Neural cell (in vitro differentiated cells): ENCODE data around the gene LAYN. TPM values are rescaled to one million over a fixed set of nuclear protein-coding genes. Genes with fewer than 3 reads are reported as not detected.

Experiments used
- H2AFZ ChIP-seq: fragments of 200-600, 300-800 bp; sonication (generic), shearing (Covaris generic); 2 replicates; pipeline ENCODE4 v1.6.0; 2014; ENCODE audit warnings: low read depth, mild to moderate bottlenecking, antibody characterized with exemption, low read length, moderate library complexity
- H3F3A ChIP-seq: fragments of 200-600 bp; shearing (Covaris generic); 2 replicates; pipeline ENCODE4 v1.6.1; 2016; ENCODE audit warnings: mild to moderate bottlenecking, moderate library complexity, mixed read lengths, antibody characterized with exemption, low read length; ENCODE audit not compliant: insufficient read depth, poor library complexity, severe bottlenecking
- H3K27ac ChIP-seq: fragments of 200-600, 300-800 bp; sonication (generic), shearing (Covaris generic); 2 replicates; pipeline ENCODE4 v1.5.1; 2014; ENCODE audit warnings: mild to moderate bottlenecking, low read length, moderate library complexity
- H3K27me3 ChIP-seq: fragments of 300-800, 200-600 bp; sonication (generic), shearing (Covaris generic); 2 replicates; pipeline ENCODE4 v1.6.0; 2014; ENCODE audit warnings: mild to moderate bottlenecking, low read depth, low read length, moderate library complexity; ENCODE audit not compliant: insufficient read depth
- H3K36me3 ChIP-seq: fragments of 300-800, 200-600 bp; sonication (generic), shearing (Covaris generic); 2 replicates; pipeline ENCODE4 v1.5.1; 2014; ENCODE audit warnings: mild to moderate bottlenecking, antibody characterized with exemption, low read length, moderate library complexity; ENCODE audit not compliant: insufficient read depth
- H3K4me2 ChIP-seq: fragments of 300-800, 200-600 bp; sonication (generic), shearing (Covaris generic); 2 replicates; pipeline ENCODE4 v1.6.0; 2014; ENCODE audit warnings: mild to moderate bottlenecking, low read length
- H3K4me3 ChIP-seq: fragments of 300-800, 200-600 bp; sonication (generic), shearing (Covaris generic); 2 replicates; pipeline ENCODE4 v1.5.1; 2014; ENCODE audit warnings: mild to moderate bottlenecking, low read length, moderate library complexity
- H3K79me2 ChIP-seq: fragments of 200-600 bp; shearing (Covaris generic); replicated peaks from 2 replicates; pipeline ENCODE4 v1.6.0; 2014; ENCODE audit warnings: mild to moderate bottlenecking, low read length, moderate library complexity; ENCODE audit not compliant: insufficient read depth
- H3K9ac ChIP-seq: fragments of 300-800, 200-600 bp; sonication (generic), shearing (Covaris generic); 2 replicates; pipeline ENCODE4 v1.6.1; 2016; ENCODE audit warnings: mild to moderate bottlenecking, low read length, mixed read lengths
- H3K9me2 ChIP-seq: fragments of 200-600 bp; shearing (Covaris generic); 2 replicates; pipeline ENCODE4 v1.6.1; 2016; ENCODE audit warnings: mild to moderate bottlenecking, low read length, mixed read lengths; ENCODE audit not compliant: insufficient read depth
- H3K9me3 ChIP-seq: fragments of 200-600, 300-800 bp; sonication (generic), shearing (Covaris generic); 2 replicates; pipeline ENCODE4 v1.6.1; 2016; ENCODE audit warnings: mild to moderate bottlenecking, mixed run types, low read length, moderate library complexity, mixed read lengths
- H4K20me1 ChIP-seq: fragments of 200-600 bp; shearing (Covaris generic); 2 replicates; pipeline ENCODE4 v1.6.1; 2016; ENCODE audit warnings: mild to moderate bottlenecking, mixed run types; ENCODE audit not compliant: insufficient read depth
- CTCF ChIP-seq: fragments of 450-650 bp; IDR thresholded peaks from 2 replicates; pipeline ENCODE4 v1.5.1; 2014; ENCODE audit warnings: antibody characterized with exemption, mild to moderate bottlenecking, moderate library complexity; ENCODE audit not compliant: poor library complexity, severe bottlenecking
- EP300 ChIP-seq: fragments of 450-650 bp; conservative IDR thresholded peaks from 2 replicates; pipeline ENCODE4 v1.6.1; 2014; ENCODE audit warnings: antibody characterized with exemption, mild to moderate bottlenecking, moderate library complexity; ENCODE audit not compliant: poor library complexity, severe bottlenecking
- EZH2 ChIP-seq: fragments of 200-600, 300-800 bp; shearing (Covaris generic), sonication (generic); IDR thresholded peaks from 2 replicates; pipeline ENCODE4 v1.6.1; 2014; ENCODE audit warnings: antibody characterized with exemption, low read length, borderline replicate concordance, mild to moderate bottlenecking; ENCODE audit not compliant: insufficient read depth, poor library complexity, severe bottlenecking
- MXI1 ChIP-seq: fragments of 450-650 bp; conservative IDR thresholded peaks from 2 replicates; pipeline ENCODE4 v1.6.1; 2014; ENCODE audit warnings: antibody characterized with exemption, mild to moderate bottlenecking; ENCODE audit not compliant: poor library complexity, severe bottlenecking
- POLR2AphosphoS5 ChIP-seq: IDR thresholded peaks from 2 replicates; pipeline ENCODE4 v1.6.1; 2012
- RAD21 ChIP-seq: fragments of 450-650 bp; conservative IDR thresholded peaks from 2 replicates; pipeline ENCODE4 v1.6.1; 2014; ENCODE audit warnings: antibody characterized with exemption, mild to moderate bottlenecking, moderate library complexity
- SMC3 ChIP-seq: fragments of 450-650 bp; conservative IDR thresholded peaks from 2 replicates; pipeline ENCODE4 v1.6.1; 2014; ENCODE audit warnings: antibody characterized with exemption, mild to moderate bottlenecking, moderate library complexity; ENCODE audit not compliant: poor library complexity
- TAF1 ChIP-seq: IDR thresholded peaks from 2 replicates; pipeline ENCODE4 v1.6.1; 2012; ENCODE audit warnings: low read depth
- polyA plus RNA-seq: library from polyadenylated mRNA; depleted of rRNA; stranded (reverse); fragments of >200 nt; gene quantifications from 2 replicates; pipeline ENCODE4 v1.2.3, GENCODE V29; 2014
- TF ChIP-seq, protein P1 (sequence below): IDR thresholded peaks from 2 replicates; pipeline ENCODE4 v1.6.1; 2012; ENCODE audit warnings: borderline replicate concordance

Gene LAYN
- polyA plus RNA-seq, 1 donor from 2014 or later, result not detected

- no peak overlapping the region for H3K9ac ChIP-seq
- H3F3A ChIP-seq, result no peaks in the 10 kb centered on the region
- no peak for TF ChIP-seq EP300
- TF ChIP-seq SMC3, result no peak
- no peak for TF ChIP-seq CTCF
- TF ChIP-seq, protein P1, sequence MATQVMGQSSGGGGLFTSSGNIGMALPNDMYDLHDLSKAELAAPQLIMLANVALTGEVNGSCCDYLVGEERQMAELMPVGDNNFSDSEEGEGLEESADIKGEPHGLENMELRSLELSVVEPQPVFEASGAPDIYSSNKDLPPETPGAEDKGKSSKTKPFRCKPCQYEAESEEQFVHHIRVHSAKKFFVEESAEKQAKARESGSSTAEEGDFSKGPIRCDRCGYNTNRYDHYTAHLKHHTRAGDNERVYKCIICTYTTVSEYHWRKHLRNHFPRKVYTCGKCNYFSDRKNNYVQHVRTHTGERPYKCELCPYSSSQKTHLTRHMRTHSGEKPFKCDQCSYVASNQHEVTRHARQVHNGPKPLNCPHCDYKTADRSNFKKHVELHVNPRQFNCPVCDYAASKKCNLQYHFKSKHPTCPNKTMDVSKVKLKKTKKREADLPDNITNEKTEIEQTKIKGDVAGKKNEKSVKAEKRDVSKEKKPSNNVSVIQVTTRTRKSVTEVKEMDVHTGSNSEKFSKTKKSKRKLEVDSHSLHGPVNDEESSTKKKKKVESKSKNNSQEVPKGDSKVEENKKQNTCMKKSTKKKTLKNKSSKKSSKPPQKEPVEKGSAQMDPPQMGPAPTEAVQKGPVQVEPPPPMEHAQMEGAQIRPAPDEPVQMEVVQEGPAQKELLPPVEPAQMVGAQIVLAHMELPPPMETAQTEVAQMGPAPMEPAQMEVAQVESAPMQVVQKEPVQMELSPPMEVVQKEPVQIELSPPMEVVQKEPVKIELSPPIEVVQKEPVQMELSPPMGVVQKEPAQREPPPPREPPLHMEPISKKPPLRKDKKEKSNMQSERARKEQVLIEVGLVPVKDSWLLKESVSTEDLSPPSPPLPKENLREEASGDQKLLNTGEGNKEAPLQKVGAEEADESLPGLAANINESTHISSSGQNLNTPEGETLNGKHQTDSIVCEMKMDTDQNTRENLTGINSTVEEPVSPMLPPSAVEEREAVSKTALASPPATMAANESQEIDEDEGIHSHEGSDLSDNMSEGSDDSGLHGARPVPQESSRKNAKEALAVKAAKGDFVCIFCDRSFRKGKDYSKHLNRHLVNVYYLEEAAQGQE, result no peak
- TF ChIP-seq EZH2, result no peak
- no peak for TF ChIP-seq MXI1
- no peak for TF ChIP-seq POLR2AphosphoS5
- TF ChIP-seq RAD21, result no peak
- no peak for TF ChIP-seq TAF1
- H3K4me2 ChIP-seq, result no peak overlapping the region
- H3K27me3 ChIP-seq, result no peaks in the 10 kb centered on the region
- H4K20me1 ChIP-seq, result no peaks in the 10 kb centered on the region
- H3K79me2 ChIP-seq, result no peaks in the 10 kb centered on the region
- H3K36me3 ChIP-seq, result no peaks in the 10 kb centered on the region
- H3K4me3 ChIP-seq, result no peak overlapping the region
- no peak overlapping the region for H2AFZ ChIP-seq
- H3K9me2 ChIP-seq, result no peaks in the 10 kb centered on the region
- no peaks in the 10 kb centered on the region for H3K9me3 ChIP-seq
- H3K27ac ChIP-seq, result no peak overlapping the region
Observed at GRCh38 chr11:111550258-111550657, 9.7 kb downstream of the LAYN start.

DNA sequence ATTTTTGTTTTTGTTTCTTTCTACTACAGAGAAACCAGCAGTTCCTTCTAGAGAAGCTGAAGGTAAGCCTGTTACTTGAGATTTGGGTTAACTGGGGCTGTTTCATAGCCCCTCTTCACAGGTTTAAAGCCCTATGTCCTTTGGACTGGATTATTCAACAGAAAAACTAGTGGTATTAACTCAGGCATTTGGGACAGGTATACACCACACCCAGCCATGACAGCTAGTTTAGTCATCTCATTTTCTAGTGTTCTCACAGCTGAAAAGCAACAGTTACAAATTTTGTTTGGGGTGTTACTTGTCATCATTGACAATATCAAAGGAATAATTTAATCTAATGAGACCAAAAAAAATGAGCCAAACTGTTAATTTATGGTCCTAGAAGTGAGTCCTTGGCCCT lies 14.0 kb downstream of the LAYN start:
- Histone ChIP-seq H3K36me3 (no peaks in the 10 kb centered on the region), H3K9me2 (no peaks in the 10 kb centered on the region), H3K9ac (no peak overlapping the region), H3K9me3 (no peaks in the 10 kb centered on the region), H3K79me2 (no peaks in the 10 kb centered on the region), H3K4me2 (no peak overlapping the region), H3K27ac (no peak overlapping the region), H3F3A (no peaks in the 10 kb centered on the region), H2AFZ (no peak overlapping the region), H3K4me3 (no peak overlapping the region), H3K27me3 (no peaks in the 10 kb centered on the region), H4K20me1 (no peaks in the 10 kb centered on the region)
- no peak for TF ChIP-seq MXI1
- TF ChIP-seq POLR2AphosphoS5, result no peak
- no peak for TF ChIP-seq EP300
- TF ChIP-seq CTCF, result no peak
- TF ChIP-seq SMC3, result no peak
- TF ChIP-seq, protein P1, result no peak
- no peak for TF ChIP-seq EZH2
- TF ChIP-seq TAF1, result no peak
